GM12878 (cell line): ENCODE data around the gene LMOD1. TPM values are rescaled to one million over a fixed set of nuclear protein-coding genes. Genes with fewer than 3 reads are reported as not detected.

Source experiments
- ATAC-seq: fragments of 200-7000 bp; cut with Tn5 transposase; 3 replicates; pipeline ENCODE4 v1.9.1; 2020; ENCODE audit warnings: mild to moderate bottlenecking, moderate library complexity
- BruUV-seq: library from RNA; stranded (reverse); fragments of 400-500 nt; replicated peaks from 2 replicates; lab custom pipeline; 2021; lab: Mats Ljungman, UMichigan
- CTCF ChIA-PET: fragments of 300-600 bp; sonication (Branson Sonifier 250); formaldehyde crosslinking; extraction: SDS; loops from one replicate; lab custom pipeline; 2021; ENCODE audit warnings: inconsistent platforms; lab: Yijun Ruan, JAX
- POLR2A ChIA-PET: fragments of 350-600 bp; formaldehyde crosslinking; extraction: SDS; loops from one replicate; lab custom pipeline; 2021; ENCODE audit warnings: inconsistent platforms; lab: Charles Lee
- RAD21 ChIA-PET: fragments of 300-600 bp; sonication (Branson Sonifier 250); formaldehyde crosslinking; loops from one replicate; lab custom pipeline; 2023; ENCODE audit warnings: antibody characterized with exemption; ENCODE audit not compliant: unreplicated experiment; lab: Charles Lee
- SMC1A ChIA-PET: fragments of 300-600 bp; sonication (Branson Sonifier 250); formaldehyde crosslinking; loops from one replicate; lab custom pipeline; 2023; ENCODE audit not compliant: unreplicated experiment, uncharacterized antibody; lab: Charles Lee
- DNase-seq: peaks from one replicate; pipeline ENCODE4 v3.0.0-alpha.2; 2011; ENCODE audit warnings: low read depth, low spot score
- FAIRE-seq: peaks from 3 replicates; lab custom pipeline; 2011; peaks lifted over from hg19 to GRCh38; lab: Jason Lieb, UNC
- H2AFZ ChIP-seq: 2 replicates; pipeline ENCODE4 v1.6.0; 2011; ENCODE audit warnings: low read depth, low read length, control low read depth; ENCODE audit not compliant: control insufficient read depth
- H3K27ac ChIP-seq: 2 replicates; pipeline ENCODE4 v1.5.1; 2011; ENCODE audit warnings: control low read depth; ENCODE audit not compliant: control insufficient read depth, insufficient read depth
- H3K27me3 ChIP-seq, 2 experiments: replicated peaks in 1 of 2; 2 replicates each; pipeline versions ENCODE4 v1.6.0 to v1.6.1; 2011; ENCODE audit warnings: low read length in 1 of 2; ENCODE audit not compliant: control insufficient read depth in 2 of 2, insufficient read depth in 2 of 2
- H3K36me3 ChIP-seq, 2 experiments: 2 replicates each; pipeline ENCODE4 v1.5.1; 2011; ENCODE audit warnings: low read length in 1 of 2; ENCODE audit not compliant: control insufficient read depth in 2 of 2, insufficient read depth in 2 of 2
- H3K4me1 ChIP-seq: 2 replicates; pipeline ENCODE4 v1.6.1; 2011; ENCODE audit warnings: mild to moderate bottlenecking, low read length, moderate library complexity, mixed read lengths; ENCODE audit not compliant: control insufficient read depth, insufficient read depth
- H3K4me2 ChIP-seq: 2 replicates; pipeline ENCODE4 v1.6.0; 2011; ENCODE audit warnings: control low read depth; ENCODE audit not compliant: control insufficient read depth, insufficient read depth
- H3K4me3 ChIP-seq: fragments of 200-600 bp; sonication (generic); 2 replicates; pipeline ENCODE4 v1.5.1; 2016
- H3K79me2 ChIP-seq: 2 replicates; pipeline ENCODE4 v1.6.0; 2011; ENCODE audit warnings: low read length; ENCODE audit not compliant: control insufficient read depth, insufficient read depth
- H3K9ac ChIP-seq: 2 replicates; pipeline ENCODE4 v1.8.0; 2011; ENCODE audit warnings: low read length, control low read depth, mixed read lengths; ENCODE audit not compliant: control insufficient read depth, insufficient read depth
- H3K9me3 ChIP-seq: replicated peaks from 3 replicates; pipeline ENCODE4 v1.5.1; 2011; ENCODE audit warnings: mild to moderate bottlenecking, low read length; ENCODE audit not compliant: control insufficient read depth, insufficient read depth
- H4K20me1 ChIP-seq: 2 replicates; pipeline ENCODE4 v1.6.0; 2011; ENCODE audit not compliant: control insufficient read depth, insufficient read depth
- BMI1 ChIP-seq: fragments of 450-650 bp; IDR thresholded peaks from 2 replicates; pipeline ENCODE4 v1.6.1; 2016; ENCODE audit warnings: mild to moderate bottlenecking, moderate library complexity, borderline replicate concordance
- KLF5 ChIP-seq: fragments of 450-650 bp; IDR thresholded peaks from 2 replicates; pipeline ENCODE4 v1.6.1; 2014; ENCODE audit warnings: mild to moderate bottlenecking; ENCODE audit not compliant: partially characterized antibody
- NFXL1 ChIP-seq: fragments of 450-650 bp; IDR thresholded peaks from 2 replicates; pipeline ENCODE4 v1.6.1; 2017; ENCODE audit warnings: antibody characterized with exemption, mild to moderate bottlenecking, borderline replicate concordance
- RAD51 ChIP-seq: fragments of 450-650 bp; IDR thresholded peaks from 2 replicates; pipeline ENCODE4 v1.6.1; 2016; ENCODE audit warnings: moderate library complexity, mild to moderate bottlenecking, inconsistent platforms
- RFX5 ChIP-seq: IDR thresholded peaks from 2 replicates; pipeline ENCODE4 v1.6.1; 2011; ENCODE audit warnings: low read depth, low read length, improper control_type of control experiment
- TCF7 ChIP-seq: IDR thresholded peaks from 2 replicates; pipeline ENCODE4 v1.6.1; 2014; ENCODE audit warnings: antibody characterized with exemption, borderline replicate concordance
- ZNF207 ChIP-seq: fragments of 450-650 bp; IDR thresholded peaks from 2 replicates; pipeline ENCODE4 v1.6.1; 2014; ENCODE audit warnings: antibody characterized with exemption, mild to moderate bottlenecking, borderline replicate concordance
- ZNF274 ChIP-seq: IDR thresholded peaks from one replicate; pipeline ENCODE4 v1.8.0; 2011; ENCODE audit not compliant: insufficient read length, insufficient read depth
- WGBS: methylation state at CpG from one replicate; pipeline ENCODE4 v1.1.6; 2016; ENCODE audit warnings: low lambda C conversion rate; ENCODE audit not compliant: insufficient replicate concordance, insufficient coverage; ENCODE audit errors: missing lambda C conversion rate; 5-methylcytosine and 5-hydroxymethylcytosine counted together
- in situ Hi-C: fragments of 300-500 bp; cut with MboI; formaldehyde crosslinking; loops from 9 replicates; pipeline ENCODE4 v1.14.3; 2018; ENCODE audit warnings: mixed read lengths
- intact Hi-C: fragments of 100-400 bp; cut with micrococcal nuclease; formaldehyde crosslinking; loops from one replicate; pipeline ENCODE4 v1.14.2; 2022; ENCODE audit not compliant: unreplicated experiment
- polyA plus RNA-seq, 11 experiments: library from polyadenylated mRNA; depleted of rRNA in 4 of 11; unstranded in 6 of 11; stranded (reverse) in 5 of 11; fragments of >200 nt; fragmentation: Nextera tagmentation in 4 of 11; fragmentation: Illumina TruSeq in 1 of 11; extraction: Ambion mirVana in 4 of 11; extraction: Trizol in 1 of 11; gene quantifications; 1 replicate in 1 of 11; 2 replicates in 10 of 11; pipeline versions ENCODE4 v1.2.1 to v1.2.3, GENCODE V29; 2011 to 2016; ENCODE audit warnings: inconsistent platforms in 2 of 11, missing spikeins in 2 of 11, low read depth in 1 of 11
- total RNA-seq, 4 experiments: library from RNA; depleted of rRNA in 3 of 4; stranded (reverse); fragments of >200 nt in 3 of 4; fragmentation: Illumina TruSeq in 1 of 4; extraction: Trizol in 1 of 4; gene quantifications; 2 replicates each; pipeline versions ENCODE4 v1.2.1 to v1.2.3, GENCODE V29; 2013 to 2021
- TF ChIP-seq, protein P1 (sequence below): IDR thresholded peaks from 2 replicates; pipeline ENCODE4 v1.6.1; 2012; ENCODE audit warnings: low read depth, low read length, improper control_type of control experiment
- TF ChIP-seq, protein P2 (sequence below): fragments of 450-650 bp; IDR thresholded peaks from 2 replicates; pipeline ENCODE4 v1.6.1; 2017; ENCODE audit warnings: borderline replicate concordance
- TF ChIP-seq, protein P3 (sequence below): IDR thresholded peaks from 2 replicates; pipeline ENCODE4 v1.6.1; 2011; ENCODE audit warnings: borderline replicate concordance, low read depth, mild to moderate bottlenecking, moderate library complexity, mixed read lengths, low read length; ENCODE audit not compliant: insufficient read depth; ENCODE audit errors: extremely low read length
- TF ChIP-seq, protein P4 (sequence below): fragments of 450-650 bp; IDR thresholded peaks from 2 replicates; pipeline ENCODE4 v1.6.1; 2017; ENCODE audit warnings: low read depth, mild to moderate bottlenecking, moderate library complexity
- TF ChIP-seq, protein P5 (sequence below): IDR thresholded peaks from 2 replicates; pipeline ENCODE4 v1.6.1; 2012; ENCODE audit warnings: low read depth, low read length, improper control_type of control experiment
- TF ChIP-seq, protein P6 (sequence below): fragments of 450-650 bp; IDR thresholded peaks from 2 replicates; pipeline ENCODE4 v1.6.1; 2018; ENCODE audit warnings: mild to moderate bottlenecking, low read depth, moderate library complexity; ENCODE audit not compliant: partially characterized antibody

The LMOD1 gene
- total and polyA plus RNA-seq, 10 of the 15 experiments (the other 5 are each of a cell fraction or from before 2014, with no cell fraction given) = 0.15 TPM; not detected in 9

DNA sequence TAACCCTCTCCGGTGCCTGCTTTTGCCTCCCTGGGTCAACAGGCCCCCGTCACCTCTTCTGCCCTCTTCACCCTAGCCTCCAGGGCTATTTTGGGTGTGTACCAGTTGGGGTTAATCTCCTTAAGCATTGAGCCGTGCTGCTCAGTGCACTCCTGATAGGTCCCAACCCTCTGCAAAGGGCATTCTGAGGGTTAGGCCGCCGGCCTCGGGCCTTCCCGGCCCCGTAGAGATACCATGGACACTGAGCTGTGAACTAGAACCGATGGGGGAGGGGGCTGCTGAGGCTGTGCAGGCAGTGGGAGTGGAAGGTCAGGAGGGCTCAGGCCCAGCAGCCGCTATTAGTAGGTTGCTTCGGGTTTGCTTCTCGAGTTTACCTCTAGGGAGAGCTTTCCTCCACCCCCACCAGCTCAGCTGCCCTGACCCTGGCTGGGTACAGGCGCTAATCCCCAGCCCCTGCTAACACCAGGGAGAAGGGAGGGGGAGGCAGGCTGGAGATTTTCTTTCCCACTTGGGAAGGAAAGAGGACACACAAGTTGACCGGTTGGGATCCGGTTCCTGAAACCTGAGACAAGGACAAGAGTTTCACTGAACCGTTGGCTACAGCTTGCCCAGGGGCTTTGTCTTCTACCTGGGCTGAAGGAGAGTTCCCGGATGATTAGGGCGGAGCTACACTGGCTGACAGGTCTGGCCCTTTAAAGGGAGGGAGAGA is 4.8 kb downstream of the LMOD1 start:
- H4K20me1 ChIP-seq = no peaks in the 10 kb centered on the region
- no peak overlapping the region for H3K4me2 ChIP-seq
- DNase-seq = no peak
- FAIRE-seq = no peak
- 53% methylated on average over 18 of the region's 18 CpGs for WGBS
- ATAC-seq = no peak
- RAD21 ChIA-PET = no interaction called here
- intact Hi-C loops (no loop called here), in situ Hi-C loops (no loop called here)
- H3K4me1 ChIP-seq = no peaks in the 10 kb centered on the region
- no peak overlapping the region for H3K4me3 ChIP-seq
- peaks cover 11 to 12% of the 10 kb centered on the region in 2 experiments for H3K27me3 ChIP-seq
- no peaks in the 10 kb centered on the region for H3K79me2 ChIP-seq
- H3K27ac ChIP-seq = no peak overlapping the region
- H3K9me3 ChIP-seq = no peaks in the 10 kb centered on the region
- H3K9ac ChIP-seq = no peak overlapping the region
- no peaks in the 10 kb centered on the region for H3K36me3 ChIP-seq
- SMC1A ChIA-PET = no interaction called here
- no TSS peak for BruUV-seq
- H2AFZ ChIP-seq = no peak overlapping the region
- POLR2A ChIA-PET = no interaction called here
- CTCF ChIA-PET = interaction anchor here (0.5 kb wide), 1 partner anchor 143 kb away, joined by 3 read pairs; no protein-coding TSS in a partner anchor
- TF ChIP-seq RFX5 (no peak), ZNF207 (no peak), KLF5 (no peak), ZNF274 (no peak), NFXL1 (no peak), RAD51 (no peak), BMI1 (no peak), TCF7 (no peak)
- TF ChIP-seq, protein P1, sequence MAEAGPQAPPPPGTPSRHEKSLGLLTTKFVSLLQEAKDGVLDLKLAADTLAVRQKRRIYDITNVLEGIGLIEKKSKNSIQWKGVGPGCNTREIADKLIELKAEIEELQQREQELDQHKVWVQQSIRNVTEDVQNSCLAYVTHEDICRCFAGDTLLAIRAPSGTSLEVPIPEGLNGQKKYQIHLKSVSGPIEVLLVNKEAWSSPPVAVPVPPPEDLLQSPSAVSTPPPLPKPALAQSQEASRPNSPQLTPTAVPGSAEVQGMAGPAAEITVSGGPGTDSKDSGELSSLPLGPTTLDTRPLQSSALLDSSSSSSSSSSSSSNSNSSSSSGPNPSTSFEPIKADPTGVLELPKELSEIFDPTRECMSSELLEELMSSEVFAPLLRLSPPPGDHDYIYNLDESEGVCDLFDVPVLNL = no peak
- TF ChIP-seq, protein P2, sequence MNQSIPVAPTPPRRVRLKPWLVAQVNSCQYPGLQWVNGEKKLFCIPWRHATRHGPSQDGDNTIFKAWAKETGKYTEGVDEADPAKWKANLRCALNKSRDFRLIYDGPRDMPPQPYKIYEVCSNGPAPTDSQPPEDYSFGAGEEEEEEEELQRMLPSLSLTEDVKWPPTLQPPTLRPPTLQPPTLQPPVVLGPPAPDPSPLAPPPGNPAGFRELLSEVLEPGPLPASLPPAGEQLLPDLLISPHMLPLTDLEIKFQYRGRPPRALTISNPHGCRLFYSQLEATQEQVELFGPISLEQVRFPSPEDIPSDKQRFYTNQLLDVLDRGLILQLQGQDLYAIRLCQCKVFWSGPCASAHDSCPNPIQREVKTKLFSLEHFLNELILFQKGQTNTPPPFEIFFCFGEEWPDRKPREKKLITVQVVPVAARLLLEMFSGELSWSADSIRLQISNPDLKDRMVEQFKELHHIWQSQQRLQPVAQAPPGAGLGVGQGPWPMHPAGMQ = no peak
- TF ChIP-seq, protein P3, sequence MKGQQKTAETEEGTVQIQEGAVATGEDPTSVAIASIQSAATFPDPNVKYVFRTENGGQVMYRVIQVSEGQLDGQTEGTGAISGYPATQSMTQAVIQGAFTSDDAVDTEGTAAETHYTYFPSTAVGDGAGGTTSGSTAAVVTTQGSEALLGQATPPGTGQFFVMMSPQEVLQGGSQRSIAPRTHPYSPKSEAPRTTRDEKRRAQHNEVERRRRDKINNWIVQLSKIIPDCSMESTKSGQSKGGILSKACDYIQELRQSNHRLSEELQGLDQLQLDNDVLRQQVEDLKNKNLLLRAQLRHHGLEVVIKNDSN = no peak
- TF ChIP-seq, protein P4, sequence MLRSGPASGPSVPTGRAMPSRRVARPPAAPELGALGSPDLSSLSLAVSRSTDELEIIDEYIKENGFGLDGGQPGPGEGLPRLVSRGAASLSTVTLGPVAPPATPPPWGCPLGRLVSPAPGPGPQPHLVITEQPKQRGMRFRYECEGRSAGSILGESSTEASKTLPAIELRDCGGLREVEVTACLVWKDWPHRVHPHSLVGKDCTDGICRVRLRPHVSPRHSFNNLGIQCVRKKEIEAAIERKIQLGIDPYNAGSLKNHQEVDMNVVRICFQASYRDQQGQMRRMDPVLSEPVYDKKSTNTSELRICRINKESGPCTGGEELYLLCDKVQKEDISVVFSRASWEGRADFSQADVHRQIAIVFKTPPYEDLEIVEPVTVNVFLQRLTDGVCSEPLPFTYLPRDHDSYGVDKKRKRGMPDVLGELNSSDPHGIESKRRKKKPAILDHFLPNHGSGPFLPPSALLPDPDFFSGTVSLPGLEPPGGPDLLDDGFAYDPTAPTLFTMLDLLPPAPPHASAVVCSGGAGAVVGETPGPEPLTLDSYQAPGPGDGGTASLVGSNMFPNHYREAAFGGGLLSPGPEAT = no peak
- TF ChIP-seq, protein P5, sequence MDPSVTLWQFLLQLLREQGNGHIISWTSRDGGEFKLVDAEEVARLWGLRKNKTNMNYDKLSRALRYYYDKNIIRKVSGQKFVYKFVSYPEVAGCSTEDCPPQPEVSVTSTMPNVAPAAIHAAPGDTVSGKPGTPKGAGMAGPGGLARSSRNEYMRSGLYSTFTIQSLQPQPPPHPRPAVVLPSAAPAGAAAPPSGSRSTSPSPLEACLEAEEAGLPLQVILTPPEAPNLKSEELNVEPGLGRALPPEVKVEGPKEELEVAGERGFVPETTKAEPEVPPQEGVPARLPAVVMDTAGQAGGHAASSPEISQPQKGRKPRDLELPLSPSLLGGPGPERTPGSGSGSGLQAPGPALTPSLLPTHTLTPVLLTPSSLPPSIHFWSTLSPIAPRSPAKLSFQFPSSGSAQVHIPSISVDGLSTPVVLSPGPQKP = no peak
- TF ChIP-seq, protein P6, sequence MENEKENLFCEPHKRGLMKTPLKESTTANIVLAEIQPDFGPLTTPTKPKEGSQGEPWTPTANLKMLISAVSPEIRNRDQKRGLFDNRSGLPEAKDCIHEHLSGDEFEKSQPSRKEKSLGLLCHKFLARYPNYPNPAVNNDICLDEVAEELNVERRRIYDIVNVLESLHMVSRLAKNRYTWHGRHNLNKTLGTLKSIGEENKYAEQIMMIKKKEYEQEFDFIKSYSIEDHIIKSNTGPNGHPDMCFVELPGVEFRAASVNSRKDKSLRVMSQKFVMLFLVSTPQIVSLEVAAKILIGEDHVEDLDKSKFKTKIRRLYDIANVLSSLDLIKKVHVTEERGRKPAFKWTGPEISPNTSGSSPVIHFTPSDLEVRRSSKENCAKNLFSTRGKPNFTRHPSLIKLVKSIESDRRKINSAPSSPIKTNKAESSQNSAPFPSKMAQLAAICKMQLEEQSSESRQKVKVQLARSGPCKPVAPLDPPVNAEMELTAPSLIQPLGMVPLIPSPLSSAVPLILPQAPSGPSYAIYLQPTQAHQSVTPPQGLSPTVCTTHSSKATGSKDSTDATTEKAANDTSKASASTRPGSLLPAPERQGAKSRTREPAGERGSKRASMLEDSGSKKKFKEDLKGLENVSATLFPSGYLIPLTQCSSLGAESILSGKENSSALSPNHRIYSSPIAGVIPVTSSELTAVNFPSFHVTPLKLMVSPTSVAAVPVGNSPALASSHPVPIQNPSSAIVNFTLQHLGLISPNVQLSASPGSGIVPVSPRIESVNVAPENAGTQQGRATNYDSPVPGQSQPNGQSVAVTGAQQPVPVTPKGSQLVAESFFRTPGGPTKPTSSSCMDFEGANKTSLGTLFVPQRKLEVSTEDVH = no peak
